Fibroblast of lung (primary cell): ENCODE data around the gene COA1. TPM values are rescaled to one million over a fixed set of nuclear protein-coding genes. Genes with fewer than 3 reads are reported as not detected.

ENCODE experiments used
- DNase-seq, 2 donors: peaks; one replicate each; pipeline versions ENCODE4 v3.0.0 to v3.0.0-alpha.2; 2010; ENCODE audit warnings: low read depth in 2 of 2
- H2AFZ ChIP-seq: 2 replicates; pipeline ENCODE4 v1.5.1; 2012; ENCODE audit warnings: low read length, control low read depth, inconsistent platforms
- H3K27ac ChIP-seq: 2 replicates; pipeline ENCODE4 v1.5.1; 2011; ENCODE audit warnings: low read length, control low read depth; ENCODE audit not compliant: insufficient read depth
- H3K27me3 ChIP-seq: 2 replicates; pipeline ENCODE4 v1.5.1; 2011; ENCODE audit warnings: mild to moderate bottlenecking, low read length; ENCODE audit not compliant: control insufficient read depth, insufficient read depth
- H3K36me3 ChIP-seq: 2 replicates; pipeline ENCODE4 v1.5.1; 2011; ENCODE audit warnings: low read length; ENCODE audit not compliant: control insufficient read depth, insufficient read depth
- H3K4me1 ChIP-seq: 2 replicates; pipeline ENCODE4 v1.5.1; 2011; ENCODE audit warnings: low read length; ENCODE audit not compliant: control insufficient read depth, insufficient read depth; ENCODE audit errors: extremely low read depth
- H3K4me2 ChIP-seq: 2 replicates; pipeline ENCODE4 v1.5.1; 2011; ENCODE audit warnings: low read length, control low read depth; ENCODE audit not compliant: insufficient read depth; ENCODE audit errors: extremely low read depth
- H3K4me3 ChIP-seq, 4 experiments: fragments of 200-600 bp in 1 of 4; sonication (generic) in 1 of 4; replicated peaks in 1 of 4; 2 replicates each; pipeline ENCODE4 v1.5.1; 2011 to 2016; ENCODE audit warnings: low read length in 4 of 4, low read depth in 3 of 4, mild to moderate bottlenecking in 3 of 4, control low read depth in 2 of 4, inconsistent platforms in 1 of 4, mixed read lengths in 1 of 4; ENCODE audit not compliant: insufficient read depth in 1 of 4; ENCODE audit errors: control extremely low read depth in 1 of 4
- H3K79me2 ChIP-seq: 2 replicates; pipeline ENCODE4 v1.5.1; 2012; ENCODE audit warnings: mild to moderate bottlenecking, low read length, inconsistent platforms; ENCODE audit not compliant: control insufficient read depth, insufficient read depth
- H3K9ac ChIP-seq: 2 replicates; pipeline ENCODE4 v1.5.1; 2011; ENCODE audit warnings: mild to moderate bottlenecking, low read length, control low read depth; ENCODE audit not compliant: insufficient read depth
- H3K9me3 ChIP-seq: 2 replicates; pipeline ENCODE4 v1.5.1; 2012; ENCODE audit warnings: low read depth, low read length; ENCODE audit not compliant: control insufficient read depth, insufficient read depth
- H4K20me1 ChIP-seq: 2 replicates; pipeline ENCODE4 v1.5.1; 2011; ENCODE audit warnings: low read length; ENCODE audit not compliant: control insufficient read depth, insufficient read depth; ENCODE audit errors: extremely low read depth
- EZH2 ChIP-seq: IDR thresholded peaks from 2 replicates; pipeline ENCODE4 v1.5.1; 2012; ENCODE audit warnings: low read length, control low read depth, mild to moderate bottlenecking; ENCODE audit errors: missing control alignments
- polyA plus RNA-seq, 2 donors: library from polyadenylated mRNA; depleted of rRNA in 1 of 2; stranded (reverse) in 1 of 2; unstranded in 1 of 2; fragments of >200 nt; gene quantifications; 2 replicates each; pipeline ENCODE4 v1.2.1, GENCODE V29; 2011 to 2012; ENCODE audit warnings: missing spikeins in 1 of 2
- total RNA-seq: library from RNA; depleted of rRNA; stranded (reverse); fragments of >200 nt; gene quantifications from 2 replicates; pipeline ENCODE4 v1.2.1, GENCODE V29; 2014
- TF ChIP-seq, protein P1 (sequence below), 2 donors: IDR thresholded peaks in 1 of 2; conservative IDR thresholded peaks in 1 of 2; 1 replicate in 1 of 2; 2 replicates in 1 of 2; pipeline ENCODE4 v1.5.1; 2011 to 2012; ENCODE audit warnings: low read length in 2 of 2, control low read depth in 1 of 2, inconsistent platforms in 1 of 2, low read depth in 1 of 2, mild to moderate bottlenecking in 1 of 2

Gene COA1
- total and polyA plus RNA-seq, 2 donors (not counting 1 experiment from before 2014, with no cell fraction given): 28.8 to 39.6 TPM

DNA sequence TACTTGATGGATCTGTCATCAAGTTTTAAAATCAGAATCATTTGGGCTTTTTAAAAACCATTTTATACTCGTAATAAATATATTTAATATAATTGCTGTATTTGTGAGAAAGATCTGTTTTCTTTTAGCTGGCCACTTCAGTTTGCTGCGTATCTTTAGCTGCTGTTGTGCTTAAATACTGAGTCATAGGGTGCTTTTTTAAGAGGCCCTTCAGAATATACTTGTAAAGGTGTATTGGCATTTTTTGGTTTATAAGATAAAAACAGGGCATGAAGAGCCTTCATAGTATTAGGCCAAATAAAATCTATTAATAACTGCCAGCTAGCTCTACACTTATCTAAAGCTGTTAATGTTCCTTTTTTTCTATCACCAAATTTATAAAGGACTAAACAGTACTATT lies 102.6 kb downstream of the COA1 start:
- Histone ChIP-seq H2AFZ (no peak overlapping the region), H3K79me2 (peaks cover 15% of the 10 kb centered on the region), H3K36me3 (peaks cover 2% of the 10 kb centered on the region), H3K4me1 (no peaks in the 10 kb centered on the region), H3K4me2 (no peak overlapping the region), H4K20me1 (no peaks in the 10 kb centered on the region), H3K27ac (no peak overlapping the region), H3K4me3 (no peak overlapping the region), H3K9me3 (no peaks in the 10 kb centered on the region), H3K27me3 (no peaks in the 10 kb centered on the region), H3K9ac (no peak overlapping the region)
- TF ChIP-seq, protein P1, sequence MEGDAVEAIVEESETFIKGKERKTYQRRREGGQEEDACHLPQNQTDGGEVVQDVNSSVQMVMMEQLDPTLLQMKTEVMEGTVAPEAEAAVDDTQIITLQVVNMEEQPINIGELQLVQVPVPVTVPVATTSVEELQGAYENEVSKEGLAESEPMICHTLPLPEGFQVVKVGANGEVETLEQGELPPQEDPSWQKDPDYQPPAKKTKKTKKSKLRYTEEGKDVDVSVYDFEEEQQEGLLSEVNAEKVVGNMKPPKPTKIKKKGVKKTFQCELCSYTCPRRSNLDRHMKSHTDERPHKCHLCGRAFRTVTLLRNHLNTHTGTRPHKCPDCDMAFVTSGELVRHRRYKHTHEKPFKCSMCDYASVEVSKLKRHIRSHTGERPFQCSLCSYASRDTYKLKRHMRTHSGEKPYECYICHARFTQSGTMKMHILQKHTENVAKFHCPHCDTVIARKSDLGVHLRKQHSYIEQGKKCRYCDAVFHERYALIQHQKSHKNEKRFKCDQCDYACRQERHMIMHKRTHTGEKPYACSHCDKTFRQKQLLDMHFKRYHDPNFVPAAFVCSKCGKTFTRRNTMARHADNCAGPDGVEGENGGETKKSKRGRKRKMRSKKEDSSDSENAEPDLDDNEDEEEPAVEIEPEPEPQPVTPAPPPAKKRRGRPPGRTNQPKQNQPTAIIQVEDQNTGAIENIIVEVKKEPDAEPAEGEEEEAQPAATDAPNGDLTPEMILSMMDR (conservative IDR thresholded peaks at IDR 0.05 in 1 of 2, IDR thresholded peaks at IDR 0.05 in 1 of 2; ENCODE audit: low read depth in 1 of 2, low read length in 2 of 2): no peak
- TF ChIP-seq EZH2: no peak
- no peak for DNase-seq

DNA sequence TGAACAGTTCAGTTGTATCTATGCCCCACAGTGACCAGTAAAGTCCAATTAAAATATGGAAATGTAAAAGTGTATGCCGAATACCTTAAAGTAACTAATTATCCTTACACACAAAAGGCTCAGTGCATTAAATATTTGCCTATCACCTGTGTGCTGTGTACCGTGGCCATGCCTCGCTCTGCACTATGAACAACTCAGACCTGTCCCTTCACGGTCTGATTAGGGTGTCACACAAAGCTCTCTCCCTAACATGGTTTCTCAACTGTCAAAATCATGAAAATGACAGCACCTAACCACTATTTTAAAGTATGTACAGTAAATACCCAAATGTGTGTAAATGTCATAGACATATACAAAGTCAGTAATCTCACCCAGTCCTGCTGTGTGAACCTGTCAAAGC lies 103.3 kb downstream of the COA1 start:
- H3K4me2 ChIP-seq: no peak overlapping the region
- H4K20me1 ChIP-seq: no peaks in the 10 kb centered on the region
- no peak overlapping the region for H2AFZ ChIP-seq
- TF ChIP-seq EZH2: no peak
- TF ChIP-seq, protein P1 (conservative IDR thresholded peaks at IDR 0.05 in 1 of 2, IDR thresholded peaks at IDR 0.05 in 1 of 2; ENCODE audit: low read depth in 1 of 2, low read length in 2 of 2): no peak
- DNase-seq: no peak
- H3K79me2 ChIP-seq: peaks cover 16% of the 10 kb centered on the region
- no peaks in the 10 kb centered on the region for H3K4me1 ChIP-seq
- no peak overlapping the region for H3K9ac ChIP-seq
- no peak overlapping the region for H3K4me3 ChIP-seq
- H3K9me3 ChIP-seq: no peaks in the 10 kb centered on the region
- peaks cover 2% of the 10 kb centered on the region for H3K36me3 ChIP-seq
- no peak overlapping the region for H3K27ac ChIP-seq
- no peaks in the 10 kb centered on the region for H3K27me3 ChIP-seq

DNA sequence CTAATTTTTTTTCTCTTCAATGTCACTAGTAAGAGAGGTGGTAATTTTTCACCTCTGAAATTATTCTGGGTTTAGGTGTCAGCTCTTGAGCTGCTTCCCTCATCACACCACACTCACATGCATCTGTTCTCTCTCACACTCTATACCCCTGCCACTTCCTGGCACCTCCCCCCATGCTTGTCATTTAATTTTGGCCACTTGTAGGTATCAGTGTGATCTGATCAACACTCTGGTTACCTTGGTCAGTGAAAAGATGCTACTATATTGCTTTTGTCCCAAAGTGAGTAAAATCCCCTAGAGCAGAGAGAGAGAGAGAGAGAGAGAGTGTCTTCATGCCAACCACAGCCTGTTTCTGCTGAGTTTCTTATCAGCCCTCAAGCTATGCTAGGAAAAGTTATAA lies 103.9 kb downstream of the COA1 start:
- Histone ChIP-seq H4K20me1 (no peaks in the 10 kb centered on the region), H3K36me3 (peaks cover 2% of the 10 kb centered on the region), H2AFZ (no peak overlapping the region), H3K9ac (no peak overlapping the region), H3K4me2 (no peak overlapping the region), H3K27me3 (no peaks in the 10 kb centered on the region), H3K79me2 (peaks cover 19% of the 10 kb centered on the region), H3K27ac (no peak overlapping the region), H3K9me3 (no peaks in the 10 kb centered on the region), H3K4me3 (no peak overlapping the region), H3K4me1 (no peaks in the 10 kb centered on the region)
- DNase-seq: no peak
- no peak for TF ChIP-seq EZH2
- TF ChIP-seq, protein P1 (conservative IDR thresholded peaks at IDR 0.05 in 1 of 2, IDR thresholded peaks at IDR 0.05 in 1 of 2; ENCODE audit: low read depth in 1 of 2, low read length in 2 of 2): no peak
